Stimulated activated CD4-positive, alpha-beta T cell treated with anti-CD3 and anti-CD28 coated beads, Interleukin-15, amount 100 ng/mL, for 48 hours (primary cell): ENCODE results near the gene LGALS9B.
"Not testable (repeated sequence)": the region's sequence is repeated elsewhere in the genome, so short reads cannot be mapped to it uniquely, and the experiment has no call there.

Source experiments
- DNase-seq, 2 donors: peaks; one replicate each; pipeline ENCODE4 v3.0.0-alpha.2; 2020; ENCODE audit warnings: low read depth in 2 of 2

LGALS9B gene

DNA sequence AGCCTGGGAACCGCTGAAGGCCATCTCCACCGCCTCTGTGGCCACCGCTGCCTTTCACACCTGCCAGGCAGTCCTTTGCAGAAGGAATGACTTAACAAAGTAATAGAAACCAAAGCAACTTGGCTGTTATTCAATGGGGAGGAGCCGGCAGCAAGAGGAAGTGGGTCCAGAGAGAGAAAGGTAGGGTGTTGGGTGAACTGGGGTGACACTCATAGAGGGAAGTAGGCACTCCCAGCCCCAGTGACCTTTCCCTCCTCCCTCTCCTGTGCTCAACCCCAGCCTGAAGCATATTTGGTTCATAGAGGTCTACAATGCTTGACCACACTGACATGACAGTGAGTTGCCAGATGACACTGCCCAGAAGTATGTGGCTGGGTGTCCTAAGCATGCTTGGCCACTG, at the start of gene LGALS9B:
Gene LGALS9B, minus strand, starts transcription at position 93 of the 400 bp plus-strand sequence. Its CDS starts 69 bp downstream, at position 24.
- not testable (repeated sequence) for DNase-seq

DNA sequence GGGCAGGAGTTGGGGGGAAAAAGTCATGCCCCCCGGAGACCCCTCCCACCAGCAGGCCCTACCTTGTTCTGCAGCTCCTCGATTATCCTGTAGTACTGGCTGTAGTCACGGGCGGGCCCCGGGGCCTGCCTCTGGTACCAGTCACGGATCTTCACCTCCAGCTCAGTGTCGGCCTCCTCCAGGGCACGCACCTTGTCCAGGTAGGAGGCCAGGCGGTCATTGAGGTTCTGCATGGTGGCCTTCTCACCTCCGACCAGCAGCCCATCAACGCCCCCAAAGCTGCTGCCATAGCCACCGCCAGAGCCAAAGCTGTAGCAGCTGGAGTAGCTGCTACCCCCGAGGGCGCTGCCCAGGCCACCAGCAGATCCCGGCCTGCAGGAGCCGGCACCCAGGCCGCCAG, 49.6 kb upstream of the LGALS9B start:
- DNase-seq, result not testable (repeated sequence)

DNA sequence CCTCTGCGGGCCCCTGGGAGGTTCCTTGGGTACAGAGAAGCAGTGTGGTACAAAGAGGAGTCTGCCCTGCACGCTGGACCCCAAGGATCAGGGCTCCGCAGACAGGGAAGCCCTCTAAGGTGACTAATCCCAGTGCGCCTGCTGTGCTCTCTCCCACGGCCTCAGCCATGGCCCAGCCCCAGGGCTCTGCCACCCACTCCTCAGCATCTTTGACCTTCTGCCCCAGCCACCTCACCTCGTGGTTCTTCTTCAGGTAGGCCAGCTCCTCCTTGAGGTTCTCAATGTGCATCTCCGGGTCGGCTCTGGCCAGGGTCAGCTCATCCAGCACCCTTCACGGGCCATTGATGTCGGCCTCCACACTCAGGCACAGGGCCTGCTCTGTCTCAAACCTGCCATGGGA, 47.8 kb upstream of the LGALS9B start:
- DNase-seq, result not testable (repeated sequence)

DNA sequence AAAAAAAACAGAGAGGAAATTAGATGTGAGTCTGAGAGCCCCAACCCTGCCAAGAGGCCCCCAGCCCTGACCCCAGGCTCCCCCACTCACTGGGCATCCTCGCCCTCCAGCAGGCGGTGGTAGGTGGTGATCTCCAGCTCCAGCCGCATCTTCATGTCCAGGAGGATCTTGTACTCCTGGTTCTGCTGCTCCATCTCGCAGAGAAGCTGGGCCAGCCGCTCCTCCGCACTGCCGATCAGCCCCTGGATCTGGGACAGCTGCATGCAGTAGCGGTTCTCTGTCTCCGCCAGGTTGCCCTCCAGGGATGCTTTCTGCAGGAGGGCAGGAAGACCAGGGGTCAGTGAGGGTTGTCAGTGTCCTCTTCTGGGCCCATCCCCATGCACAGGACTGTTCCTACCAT, 46.2 kb upstream of the LGALS9B start:
- not testable (repeated sequence) for DNase-seq

DNA sequence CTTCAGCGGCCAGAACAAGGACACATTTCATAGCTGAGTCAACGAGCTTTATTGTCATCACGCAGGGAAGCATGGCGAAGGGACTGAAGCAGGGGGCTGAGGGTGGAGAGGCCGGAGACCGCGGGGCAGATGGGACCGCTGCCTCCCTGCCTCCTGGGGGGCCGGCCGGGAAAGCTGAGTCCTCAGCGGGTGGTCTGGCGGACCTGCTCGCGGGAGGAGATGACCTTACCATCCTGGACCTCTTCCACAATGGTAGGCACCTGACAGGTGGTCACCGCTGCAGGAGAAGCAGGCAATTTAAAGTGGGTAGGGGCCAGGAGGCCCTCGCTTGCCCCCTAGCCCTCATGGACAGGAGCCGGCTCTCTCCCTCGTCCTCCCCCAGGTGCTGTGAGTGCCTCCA, 45.0 kb upstream of the LGALS9B start:
- not testable (repeated sequence) for DNase-seq

DNA sequence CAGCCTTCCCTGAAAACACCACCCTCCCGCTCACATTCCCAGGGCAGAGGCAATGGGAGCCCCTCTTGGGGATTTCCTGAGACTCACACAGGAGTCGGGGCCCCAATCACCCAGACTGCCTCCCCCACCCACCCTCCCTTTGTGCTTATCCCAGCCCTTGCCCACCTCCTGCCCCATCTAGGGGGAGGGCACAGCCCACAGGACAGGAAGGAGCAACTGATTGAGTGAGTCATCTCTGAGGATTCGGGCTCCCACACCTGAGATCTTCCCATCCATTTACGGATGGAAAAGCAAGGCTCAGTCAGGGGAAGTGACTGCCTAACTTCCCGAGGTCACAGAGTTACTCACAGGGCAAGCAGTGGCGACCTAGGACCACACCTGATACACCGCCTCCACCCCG, 44.4 kb upstream of the LGALS9B start:
- DNase-seq, result not testable (repeated sequence)

DNA sequence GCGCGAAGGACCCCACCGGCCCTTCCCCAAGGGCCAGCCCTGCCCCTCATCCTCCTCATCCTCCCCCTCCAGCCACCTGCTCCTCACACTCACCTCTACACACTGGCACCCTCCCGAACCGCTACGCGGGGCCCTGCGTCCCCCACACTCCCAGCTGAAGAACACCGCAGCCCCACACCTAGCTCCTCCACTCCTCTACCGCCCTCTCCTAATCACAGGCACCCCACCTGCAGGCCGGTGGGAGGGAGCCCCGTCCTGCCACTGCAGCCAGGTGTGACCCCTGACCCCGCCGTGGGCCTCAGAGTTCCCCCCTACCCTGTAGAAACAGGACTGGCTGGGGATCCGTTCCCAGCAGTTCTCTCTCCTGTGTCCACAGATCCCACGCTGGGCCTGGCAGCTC, 38.0 kb upstream of the LGALS9B start:
- DNase-seq, result not testable (repeated sequence)

DNA sequence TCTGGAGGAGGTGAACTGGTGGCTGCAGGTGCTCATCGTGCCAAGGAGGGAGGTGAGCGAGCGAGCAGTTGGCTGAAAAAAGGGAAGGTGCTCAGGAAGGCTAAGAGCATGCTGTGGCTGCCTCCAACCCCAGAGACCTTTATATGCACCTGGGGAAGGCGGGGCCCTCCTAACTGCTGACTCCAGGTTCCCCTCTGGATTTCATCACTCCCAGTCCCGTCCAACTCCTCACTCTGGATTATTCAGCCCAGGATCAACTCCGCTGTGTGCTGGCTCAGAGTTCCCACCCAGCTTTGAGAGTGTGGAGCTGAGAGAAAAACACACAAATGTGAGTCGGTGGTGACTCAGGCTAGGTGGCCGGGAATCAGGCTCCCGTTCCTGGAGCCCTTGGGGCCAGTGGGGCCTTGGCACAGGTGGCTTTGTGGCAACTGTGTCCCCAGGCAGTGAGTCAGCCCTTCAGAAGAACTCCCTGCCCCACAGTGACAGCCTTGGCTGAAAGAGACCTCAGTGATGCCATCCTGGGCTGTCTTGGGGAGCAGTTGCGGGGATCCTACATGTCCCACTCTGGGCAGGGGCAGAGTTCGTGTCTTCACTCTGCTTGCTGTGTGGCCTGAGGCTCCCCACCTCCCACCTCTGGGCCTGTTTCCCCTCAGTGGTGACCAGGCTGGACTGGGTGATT, 37.2 kb upstream of the LGALS9B start:
- not testable (repeated sequence) for DNase-seq

DNA sequence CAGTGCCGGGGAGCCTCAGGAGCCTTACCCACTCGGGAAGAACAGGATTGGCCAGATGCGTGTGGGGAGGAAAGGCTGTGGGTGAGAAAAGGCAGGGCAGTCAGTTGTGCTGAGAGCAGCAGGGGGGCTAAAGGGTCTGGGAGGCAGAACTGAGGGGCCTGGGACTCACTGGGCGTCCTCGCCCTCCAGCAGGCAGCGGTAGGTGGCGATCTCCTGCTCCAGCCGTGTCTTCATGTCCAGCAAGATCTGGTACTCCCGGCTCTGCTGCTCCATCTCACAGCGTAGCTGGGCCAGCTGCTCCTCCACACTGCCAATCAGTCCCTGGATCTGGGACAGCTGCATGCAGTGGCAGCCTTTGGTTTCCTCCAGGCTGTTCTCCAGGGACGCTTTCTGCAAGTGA, 34.6 kb upstream of the LGALS9B start:
- DNase-seq, result not testable (repeated sequence)

DNA sequence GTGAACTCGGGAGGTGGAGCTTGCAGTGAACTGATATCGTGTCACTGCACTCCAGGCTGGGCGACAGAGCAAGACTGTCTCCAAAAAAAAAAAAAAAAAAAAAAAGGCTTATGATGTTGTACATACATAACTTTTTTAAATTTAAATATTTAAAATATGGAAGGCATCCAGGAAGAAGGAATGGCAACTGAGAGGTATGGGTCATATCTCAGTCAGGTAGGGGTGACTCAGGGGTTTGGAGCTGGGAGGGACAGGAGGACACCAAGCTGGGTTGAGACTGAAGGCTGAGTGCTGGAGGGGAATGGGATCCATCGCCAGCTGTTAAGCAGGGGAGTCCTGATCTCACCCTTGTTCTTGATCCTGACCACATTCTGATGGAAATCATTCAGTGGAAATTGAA, 33.0 kb upstream of the LGALS9B start:
- not testable (repeated sequence) for DNase-seq

DNA sequence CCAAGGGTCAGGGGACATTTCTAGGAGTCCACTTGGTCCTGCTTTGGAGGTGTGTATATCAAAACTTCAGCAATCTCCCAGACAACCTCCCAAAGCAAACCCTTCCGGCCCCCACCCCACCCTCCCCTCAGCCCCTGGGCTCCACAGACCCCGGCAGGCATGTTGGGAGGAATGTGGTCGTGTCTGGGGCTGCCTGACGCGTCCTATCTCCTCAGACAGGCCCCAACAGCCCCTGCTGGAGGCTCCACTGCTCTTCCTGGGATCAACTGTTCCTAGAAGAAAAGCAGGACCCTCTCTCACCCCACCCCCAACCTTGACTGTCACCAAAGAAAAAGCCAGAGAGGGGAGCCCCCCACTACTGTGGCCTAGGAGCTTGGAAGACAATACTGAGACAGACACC, 28.1 kb upstream of the LGALS9B start:
- not testable (repeated sequence) for DNase-seq

DNA sequence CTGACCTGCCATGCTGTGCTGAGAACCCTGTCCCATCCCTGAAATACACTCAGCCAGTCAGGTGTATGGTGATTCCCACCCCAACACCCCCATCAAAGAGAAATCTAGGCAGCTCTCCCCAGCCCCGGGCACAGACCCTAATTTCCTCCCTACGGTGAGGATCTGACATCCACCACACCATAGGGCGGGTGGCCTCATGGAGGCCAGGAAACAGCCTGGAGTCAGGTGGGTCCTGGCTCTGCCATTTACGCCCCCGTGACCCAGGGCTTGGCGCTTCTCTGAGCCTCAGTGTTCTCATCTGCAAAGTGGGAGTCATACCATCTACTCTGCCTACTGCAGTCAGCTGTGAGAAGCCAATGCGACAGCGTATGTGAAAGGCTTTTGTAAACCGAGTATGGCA, 27.4 kb upstream of the LGALS9B start:
- DNase-seq, result not testable (repeated sequence)

DNA sequence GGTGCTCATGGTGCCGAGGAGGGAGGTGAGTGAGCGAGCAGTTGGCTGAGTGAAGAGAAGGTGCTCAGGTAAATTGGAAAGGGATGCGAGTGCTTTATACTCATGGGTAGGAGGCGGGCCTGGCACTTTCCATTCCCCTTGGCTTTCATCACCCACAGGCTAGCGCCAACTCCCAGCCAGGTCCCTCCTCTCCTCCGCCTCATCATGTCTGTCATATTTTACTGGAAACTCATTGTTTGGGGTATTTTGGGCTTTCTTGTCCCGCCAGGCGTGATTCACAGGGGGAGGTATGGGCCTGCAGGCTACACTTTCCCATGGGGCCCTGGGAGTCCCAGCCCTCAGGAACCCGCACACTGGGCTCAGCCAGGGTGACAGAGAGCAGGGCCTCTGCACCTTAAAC, 26.8 kb upstream of the LGALS9B start:
- DNase-seq, result not testable (repeated sequence)

DNA sequence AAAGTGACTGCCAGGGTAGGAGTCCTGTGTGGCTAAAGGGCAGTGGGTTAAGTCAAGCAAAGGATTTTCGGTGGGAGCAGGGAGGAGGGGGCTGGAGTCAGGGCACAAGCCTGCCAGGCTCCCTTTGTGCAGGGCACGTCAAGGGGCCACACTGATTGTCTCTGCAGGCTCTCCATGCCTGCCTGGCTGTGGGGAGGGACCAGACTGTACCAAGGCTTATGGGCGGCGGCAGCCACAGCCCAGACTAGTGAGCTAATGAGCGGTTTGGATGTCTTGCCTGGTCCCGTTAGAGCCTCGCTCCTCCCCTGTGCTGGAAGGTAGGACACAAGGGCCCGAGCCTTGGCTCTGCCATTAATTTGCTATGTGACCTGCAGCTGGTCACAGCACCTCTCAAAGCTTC, 25.6 kb upstream of the LGALS9B start:
- not testable (repeated sequence) for DNase-seq

DNA sequence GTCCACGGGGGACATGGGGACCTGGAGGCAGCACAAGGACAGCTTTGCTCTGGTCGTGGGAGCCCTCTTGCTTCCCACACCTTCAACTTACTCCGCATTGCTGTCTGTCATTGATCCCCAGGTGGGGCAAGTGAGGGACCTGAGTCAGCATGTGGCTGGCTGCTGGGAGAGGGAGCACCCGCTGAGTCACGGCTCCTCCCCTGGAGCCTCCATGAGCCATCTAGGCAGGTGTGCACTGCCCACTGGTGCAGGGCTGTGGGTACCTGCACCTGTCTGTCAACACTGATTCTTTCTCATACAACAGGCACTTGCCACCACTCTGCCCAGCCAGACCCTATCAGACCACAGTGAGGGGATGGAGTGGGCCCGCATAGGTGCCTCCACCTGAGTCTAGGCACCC, 24.8 kb upstream of the LGALS9B start:
- not testable (repeated sequence) for DNase-seq

DNA sequence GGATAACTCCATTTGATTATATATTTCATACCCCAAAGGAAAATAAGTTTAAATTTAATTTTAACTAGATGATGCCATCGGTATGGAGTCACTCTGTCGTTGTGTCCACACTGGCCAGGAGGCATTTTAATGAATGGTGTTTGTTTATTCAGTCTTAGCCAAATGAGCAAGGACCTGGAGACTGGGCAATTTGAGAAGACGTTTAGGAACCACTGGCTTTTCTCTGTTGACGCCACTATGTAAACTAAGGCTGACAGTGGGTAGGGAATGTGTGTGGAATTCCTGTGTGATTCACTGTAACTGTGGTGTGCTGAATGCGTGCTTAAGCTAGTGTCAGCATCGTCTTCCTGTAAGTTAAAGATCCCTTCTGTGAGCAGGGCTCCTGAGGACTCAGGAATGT, 17.6 kb upstream of the LGALS9B start:
- not testable (repeated sequence) for DNase-seq

DNA sequence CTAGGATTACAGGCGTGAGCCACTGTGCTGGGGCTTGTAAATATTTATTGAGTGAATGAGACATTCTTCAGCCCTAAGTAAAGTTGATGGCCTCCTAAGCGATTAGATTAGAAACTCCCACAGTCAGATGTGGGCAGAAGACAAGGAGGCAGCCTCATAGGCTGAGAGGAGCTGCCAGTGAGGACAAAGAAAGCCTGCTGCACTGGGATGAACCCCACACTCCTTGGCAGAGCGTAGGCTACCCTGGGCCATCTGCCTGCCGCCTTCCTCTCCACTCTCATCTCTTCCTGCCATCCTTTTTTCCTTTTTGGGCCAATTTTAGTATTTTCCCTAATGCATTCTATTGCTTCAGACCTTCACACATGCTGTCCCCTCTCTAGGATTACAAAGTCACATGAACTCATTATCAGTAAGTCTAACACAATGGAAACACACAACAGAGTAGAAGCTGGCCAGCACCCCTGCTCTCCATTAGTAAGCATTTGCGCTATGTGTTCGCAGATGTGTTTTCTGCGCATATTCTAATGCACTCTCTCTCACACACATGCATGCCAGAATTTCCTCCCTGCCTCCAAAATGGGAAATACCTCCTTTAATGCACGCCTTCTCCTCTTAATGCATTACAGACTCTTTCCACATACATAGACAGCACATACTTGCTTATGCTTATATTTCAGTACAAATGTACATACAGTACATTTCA, 12.7 kb upstream of the LGALS9B start:
- DNase-seq, result not testable (repeated sequence)

DNA sequence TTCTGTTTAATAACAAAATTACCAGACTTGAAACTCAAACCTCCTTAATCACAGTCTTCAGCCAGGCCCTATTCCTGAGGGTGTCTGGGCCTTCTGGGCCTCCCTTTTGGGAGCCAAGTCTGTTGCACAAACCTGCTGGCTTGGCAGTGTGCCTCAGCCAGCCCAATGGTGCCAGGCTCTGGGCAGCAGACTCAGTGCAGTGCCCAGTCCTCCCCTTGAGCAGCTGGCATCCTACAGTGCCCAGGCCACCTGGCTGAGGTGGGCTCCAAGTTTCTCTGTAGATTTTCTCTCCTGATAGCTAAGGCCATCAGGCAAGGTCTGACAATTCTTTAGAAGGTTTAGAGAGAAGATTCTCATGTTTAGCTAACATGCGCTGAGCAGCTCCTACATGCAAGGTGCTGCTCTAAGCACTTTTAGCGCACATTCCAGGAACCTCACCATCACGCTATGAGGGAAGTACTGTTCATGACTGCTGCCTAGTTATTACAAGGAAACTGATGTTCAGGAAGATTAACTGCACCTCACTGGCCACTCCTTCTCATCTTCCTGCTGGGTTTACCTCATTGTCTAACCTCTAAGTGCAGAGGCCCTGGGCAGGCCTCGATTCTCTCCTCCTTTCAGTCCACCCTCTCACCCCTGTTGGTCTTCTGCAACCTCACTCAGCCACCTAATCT, 10.2 kb upstream of the LGALS9B start:
- DNase-seq, result not testable (repeated sequence)

DNA sequence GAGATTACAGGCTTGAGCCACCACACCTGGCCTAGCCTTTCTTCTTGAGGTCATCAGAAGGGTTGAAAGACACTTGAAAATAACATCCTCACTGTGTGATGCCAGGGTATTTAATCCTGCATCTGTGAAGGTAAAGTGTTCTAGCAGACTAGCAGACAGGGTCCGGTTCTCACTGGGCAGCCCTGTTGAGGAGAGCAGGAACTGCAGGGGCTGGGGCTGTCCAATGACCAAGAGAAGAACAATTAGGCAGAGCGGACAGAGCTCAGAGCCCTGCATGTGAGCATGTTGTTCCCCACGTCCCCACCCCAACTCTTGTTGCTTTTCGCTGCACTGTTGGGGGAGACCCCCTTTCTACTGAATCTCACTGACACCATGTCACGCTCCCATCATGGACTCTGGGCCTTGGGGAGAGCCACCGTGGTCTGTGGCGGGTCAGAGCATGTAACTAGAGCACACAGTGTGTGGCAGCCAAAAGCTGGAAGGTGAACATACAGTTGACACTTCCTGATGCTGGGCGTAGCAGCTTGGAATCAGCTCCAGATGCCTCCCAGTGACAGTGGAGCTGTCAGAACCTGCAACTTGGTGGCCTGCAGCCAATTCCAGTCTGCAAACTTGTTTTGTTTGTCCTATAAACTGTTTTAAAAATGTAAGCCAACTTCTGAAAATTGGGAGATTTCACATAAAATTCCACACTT, 7.9 kb upstream of the LGALS9B start:
- not testable (repeated sequence) for DNase-seq

DNA sequence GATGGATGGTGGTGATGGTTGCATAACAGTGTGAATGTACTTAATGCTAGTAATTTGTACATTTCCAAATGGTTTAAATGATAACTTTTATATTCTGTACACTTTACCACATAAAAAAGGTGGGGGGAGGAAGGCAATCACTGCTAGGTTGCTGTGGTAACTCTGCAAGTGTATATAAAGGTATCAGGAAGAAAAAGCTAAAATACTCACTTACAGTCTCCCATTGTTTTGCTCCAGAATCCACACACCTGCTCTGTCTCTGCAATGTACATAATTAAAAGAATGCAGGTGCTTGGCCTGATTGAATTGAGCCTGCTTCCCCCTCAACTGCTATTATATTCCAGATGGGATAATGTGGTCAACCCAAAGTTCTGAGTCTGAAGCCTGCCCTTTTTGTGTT, 6.7 kb upstream of the LGALS9B start:
- DNase-seq, result not testable (repeated sequence)

DNA sequence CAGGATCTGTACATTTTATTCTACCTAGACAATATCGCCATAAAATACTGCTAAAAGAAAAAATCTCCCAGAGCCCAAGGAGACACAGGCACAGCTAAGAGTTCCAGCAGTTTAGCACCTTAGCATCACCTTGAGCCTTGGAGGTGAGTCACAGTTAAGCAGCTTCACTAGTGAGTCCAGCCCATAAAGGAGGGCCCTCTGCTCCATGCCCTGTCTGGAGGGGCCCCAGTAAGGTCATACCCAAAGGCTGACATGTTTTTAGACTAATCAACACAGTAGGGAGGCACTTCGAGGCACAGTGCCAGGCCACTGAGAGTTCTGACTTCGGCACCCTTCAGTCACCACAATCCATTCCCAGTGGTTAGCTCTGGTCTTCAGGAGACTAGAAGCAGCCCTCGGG, 2.6 kb upstream of the LGALS9B start:
- DNase-seq, result not testable (repeated sequence)

DNA sequence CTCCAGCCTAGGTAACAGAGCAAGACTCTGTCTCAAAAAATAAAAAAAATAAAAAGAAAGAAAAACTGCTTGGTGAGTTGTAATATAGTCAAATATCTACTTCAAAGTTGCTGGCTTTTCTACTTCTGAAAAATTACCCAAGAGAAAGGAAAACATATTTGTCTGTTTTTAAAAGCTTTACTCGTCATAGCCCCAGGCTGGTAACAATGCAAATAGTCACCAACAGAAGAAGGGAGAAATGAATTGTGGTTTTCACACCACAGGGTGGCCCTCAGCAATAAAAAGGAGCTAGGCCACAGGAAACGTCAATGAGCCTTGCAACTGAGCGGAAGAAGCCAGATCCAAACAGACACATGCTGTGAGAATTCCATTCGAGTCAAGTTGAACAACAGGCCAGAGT, 1.8 kb upstream of the LGALS9B start:
- DNase-seq, result not testable (repeated sequence)
